ENCODE measurements around the gene FAR2. TPM values are rescaled to one million over a fixed set of nuclear protein-coding genes. Genes with fewer than 3 reads are reported as not detected.

The FAR2 gene
- total and polyA plus RNA-seq, 2 donors (not counting 3 experiments of a cell fraction or from before 2014, with no cell fraction given), result 32.3 to 61.7 TPM

DNA sequence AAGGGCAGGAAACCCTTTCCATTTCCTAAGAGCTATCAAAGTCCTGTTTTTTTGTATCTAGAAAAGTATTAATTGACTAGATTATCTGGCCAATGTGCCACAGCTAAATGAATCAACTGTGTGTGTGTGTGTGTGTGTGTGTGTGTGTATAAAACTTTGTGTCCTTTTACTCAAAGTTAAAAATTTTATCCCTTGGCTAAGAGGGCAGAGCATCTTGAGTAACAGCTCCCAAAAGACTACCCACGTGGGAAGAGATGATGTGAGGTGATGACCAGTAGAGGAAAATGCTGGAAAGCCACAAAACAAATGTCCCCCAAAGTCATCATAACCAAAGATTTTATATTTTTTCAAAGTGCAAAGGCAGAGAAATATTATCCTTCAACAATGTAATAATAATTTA is 90.3 kb downstream of the FAR2 start:
- no peaks in the 10 kb centered on the region for H3K9me3 ChIP-seq (replicated peaks; ENCODE audit: control insufficient read depth, insufficient read depth, low read length)
- TF ChIP-seq GATA2 (IDR thresholded peaks at IDR 0.05; ENCODE audit: insufficient read depth, insufficient read length, low read depth, low read length), result peak; percentile 10
- no peak for TF ChIP-seq FOS (IDR thresholded peaks at IDR 0.05; ENCODE audit: borderline replicate concordance, insufficient read depth, low read length)
- peak overlapping the region; percentile 46 for H3K9ac ChIP-seq (replicated peaks; ENCODE audit: extremely low read depth, insufficient read depth, low read length)
- dilution Hi-C loops (cut with MboI; ENCODE audit: extremely low pct_ligation_motif_present, low sequenced_read_pairs) (no loop called here), intact Hi-C loops (cut with micrococcal nuclease) (loop anchor here (10.0 kb wide), 1 partner anchor 475 kb away; no protein-coding TSS in a partner anchor)
- no peaks in the 10 kb centered on the region for H3K36me3 ChIP-seq (ENCODE audit: control insufficient read depth in 2 of 2, extremely low read depth in 1 of 2, insufficient read depth in 2 of 2, low read length in 2 of 2)
- H3K27me3 ChIP-seq (ENCODE audit: control insufficient read depth in 2 of 2, insufficient read depth in 2 of 2, low read length in 2 of 2), result no peaks in the 10 kb centered on the region
- CTCF ChIA-PET, result interaction anchor here (1.1 to 1.7 kb wide), 3 partner anchors 14 to 151 kb away, joined by 3 to 4 read pairs (median 4); no protein-coding TSS in a partner anchor
- peak overlapping the region; percentile 69 for H3K27ac ChIP-seq (ENCODE audit: insufficient read depth, low read depth, low read length)
- no peaks in the 10 kb centered on the region for H4K20me1 ChIP-seq (replicated peaks; ENCODE audit: control insufficient read depth, extremely low read depth, insufficient read depth, low read length)
- POLR2A ChIA-PET, result no interaction called here
- H2AFZ ChIP-seq (ENCODE audit: low read depth, low read length), result no peak overlapping the region
- H3K4me2 ChIP-seq (ENCODE audit: insufficient read depth, low read length), result peak overlapping the region; percentile 28
- BruUV-seq (replicated peaks), result no TSS peak
- no peak overlapping the region for H3K4me3 ChIP-seq (replicated peaks in 1 of 3; ENCODE audit: insufficient read depth in 1 of 3, low read depth in 1 of 3, low read length in 3 of 3)
- H3K4me1 ChIP-seq (ENCODE audit: control insufficient read depth, extremely low read depth, insufficient read depth, low read length), result peaks cover 78% of the 10 kb centered on the region
- no peak for DNase-seq (ENCODE audit: low read depth, low spot score)
- no peak for FAIRE-seq
- peaks cover 4% of the 10 kb centered on the region for H3K79me2 ChIP-seq (ENCODE audit: control insufficient read depth, insufficient read depth, low read length)
- H3K9me1 ChIP-seq (replicated peaks; ENCODE audit: control insufficient read depth, extremely low read depth, insufficient read depth, low read length), result no peaks in the 10 kb centered on the region

DNA sequence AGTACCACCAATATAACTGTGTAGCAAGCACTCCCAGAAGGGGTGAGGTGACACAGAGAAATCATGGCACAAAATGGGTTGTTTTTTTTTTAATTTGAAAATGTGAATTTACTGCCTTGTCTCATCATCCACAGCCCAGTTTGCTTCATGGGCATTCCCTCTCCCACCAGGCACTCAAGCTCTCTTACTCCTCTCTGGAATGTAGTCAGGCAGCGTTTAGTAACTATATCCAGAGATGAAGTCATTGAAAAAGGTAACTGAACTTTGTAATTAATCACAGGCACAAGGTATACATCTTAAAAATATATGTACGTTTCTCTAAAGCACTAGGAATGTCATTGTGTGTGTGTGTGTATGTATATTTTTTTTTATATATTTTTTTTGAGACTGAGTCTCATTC is 91.4 kb downstream of the FAR2 start:
- no peaks in the 10 kb centered on the region for H3K9me3 ChIP-seq (replicated peaks; ENCODE audit: control insufficient read depth, insufficient read depth, low read length)
- FAIRE-seq, result no peak
- ChIA-PET POLR2A (no interaction called here), CTCF (interaction anchor here (1.7 to 2.9 kb wide), 3 partner anchors 49 to 152 kb away, joined by 3 to 14 read pairs (median 4); no protein-coding TSS in a partner anchor)
- peaks cover 73% of the 10 kb centered on the region for H3K4me1 ChIP-seq (ENCODE audit: control insufficient read depth, extremely low read depth, insufficient read depth, low read length)
- H4K20me1 ChIP-seq (replicated peaks; ENCODE audit: control insufficient read depth, extremely low read depth, insufficient read depth, low read length), result no peaks in the 10 kb centered on the region
- no peaks in the 10 kb centered on the region for H3K36me3 ChIP-seq (ENCODE audit: control insufficient read depth in 2 of 2, extremely low read depth in 1 of 2, insufficient read depth in 2 of 2, low read length in 2 of 2)
- intact Hi-C loops (cut with micrococcal nuclease), result loop anchor here (5.0 kb wide), 2 partner anchors 77 to 153 kb away; no protein-coding TSS in a partner anchor
- H3K79me2 ChIP-seq (ENCODE audit: control insufficient read depth, insufficient read depth, low read length), result peaks cover 6% of the 10 kb centered on the region
- H3K27ac ChIP-seq (ENCODE audit: insufficient read depth, low read depth, low read length), result no peak overlapping the region
- H3K9ac ChIP-seq (replicated peaks; ENCODE audit: extremely low read depth, insufficient read depth, low read length), result no peak overlapping the region
- no peaks in the 10 kb centered on the region for H3K9me1 ChIP-seq (replicated peaks; ENCODE audit: control insufficient read depth, extremely low read depth, insufficient read depth, low read length)
- no TSS peak for BruUV-seq (replicated peaks)
- H3K27me3 ChIP-seq (ENCODE audit: control insufficient read depth in 2 of 2, insufficient read depth in 2 of 2, low read length in 2 of 2), result no peaks in the 10 kb centered on the region
- DNase-seq (ENCODE audit: low read depth, low spot score), result no peak
- H2AFZ ChIP-seq (ENCODE audit: low read depth, low read length), result no peak overlapping the region
- TF ChIP-seq MYC (IDR thresholded peaks at IDR 0.05; ENCODE audit: low read depth, low read length) (no peak), GATA2 (IDR thresholded peaks at IDR 0.05; ENCODE audit: insufficient read depth, insufficient read length, low read depth, low read length) (no peak)
- no peak overlapping the region for H3K4me3 ChIP-seq (replicated peaks in 1 of 3; ENCODE audit: insufficient read depth in 1 of 3, low read depth in 1 of 3, low read length in 3 of 3)
- no peak overlapping the region for H3K4me2 ChIP-seq (ENCODE audit: insufficient read depth, low read length)
- dilution Hi-C loops (cut with MboI; ENCODE audit: extremely low pct_ligation_motif_present, low sequenced_read_pairs), result no loop called here

All from endothelial cell of umbilical vein (primary cell).